ENCODE results near the gene SPIRE1.
"Not testable (repeated sequence)": the region's sequence is repeated elsewhere in the genome, so short reads cannot be mapped to it uniquely, and the experiment has no call there.

SPIRE1 gene

DNA sequence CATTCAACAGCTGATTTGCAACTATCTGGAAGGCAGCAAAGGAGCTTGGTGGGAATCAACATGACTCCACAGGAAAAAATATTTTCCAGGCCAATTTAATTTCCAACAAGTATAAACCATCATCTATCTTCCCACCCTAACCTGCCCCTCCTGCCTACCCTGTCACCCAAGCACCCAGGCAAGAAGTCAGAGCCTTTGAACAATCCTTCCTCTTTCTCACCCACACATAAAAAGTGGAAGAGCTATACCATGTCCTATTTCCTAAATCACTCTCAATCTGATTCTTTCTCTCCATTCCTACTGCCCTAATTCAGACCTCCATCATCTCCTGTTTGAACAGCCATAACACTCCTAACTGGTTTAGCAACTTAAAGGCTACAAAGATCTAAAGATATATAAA is 12.7 kb downstream of the SPIRE1 start:
- DNase-seq = no peak

DNA sequence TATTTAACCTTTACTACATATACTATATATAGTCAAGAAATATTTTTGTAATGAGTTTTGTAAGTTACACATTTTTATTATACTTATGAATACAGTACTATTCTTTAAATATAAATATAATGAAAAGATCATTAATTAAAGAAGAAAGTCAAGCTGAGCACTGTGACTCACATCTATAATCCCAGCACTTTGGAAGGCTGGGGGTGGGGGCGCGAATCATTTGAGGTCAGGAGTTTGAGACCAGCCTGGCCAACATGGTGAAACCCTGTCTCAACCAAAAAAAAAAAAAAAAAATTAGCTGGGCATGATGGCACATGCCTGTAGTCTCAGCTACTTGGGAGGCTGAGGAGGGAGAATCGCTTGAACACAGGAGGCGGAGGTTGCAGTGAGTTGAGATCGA is 14.2 kb downstream of the SPIRE1 start:
- not testable (repeated sequence) for DNase-seq

DNA sequence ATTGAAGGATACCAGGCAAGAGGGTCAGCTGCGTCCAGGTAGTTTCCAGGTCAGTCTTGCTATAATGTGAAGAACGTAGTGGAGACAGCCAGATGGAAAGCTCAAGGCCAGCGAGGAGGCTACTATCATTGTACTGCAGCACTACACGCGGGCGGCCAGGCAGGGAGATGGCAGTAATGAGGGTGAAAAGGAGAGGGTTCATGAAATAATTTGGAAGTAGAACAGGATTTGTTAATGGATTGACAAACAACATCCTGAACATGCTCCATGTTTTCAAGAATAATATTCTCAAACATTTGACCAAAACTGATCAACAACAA is 17.1 kb downstream of the SPIRE1 start:
- DNase-seq = no peak

DNA sequence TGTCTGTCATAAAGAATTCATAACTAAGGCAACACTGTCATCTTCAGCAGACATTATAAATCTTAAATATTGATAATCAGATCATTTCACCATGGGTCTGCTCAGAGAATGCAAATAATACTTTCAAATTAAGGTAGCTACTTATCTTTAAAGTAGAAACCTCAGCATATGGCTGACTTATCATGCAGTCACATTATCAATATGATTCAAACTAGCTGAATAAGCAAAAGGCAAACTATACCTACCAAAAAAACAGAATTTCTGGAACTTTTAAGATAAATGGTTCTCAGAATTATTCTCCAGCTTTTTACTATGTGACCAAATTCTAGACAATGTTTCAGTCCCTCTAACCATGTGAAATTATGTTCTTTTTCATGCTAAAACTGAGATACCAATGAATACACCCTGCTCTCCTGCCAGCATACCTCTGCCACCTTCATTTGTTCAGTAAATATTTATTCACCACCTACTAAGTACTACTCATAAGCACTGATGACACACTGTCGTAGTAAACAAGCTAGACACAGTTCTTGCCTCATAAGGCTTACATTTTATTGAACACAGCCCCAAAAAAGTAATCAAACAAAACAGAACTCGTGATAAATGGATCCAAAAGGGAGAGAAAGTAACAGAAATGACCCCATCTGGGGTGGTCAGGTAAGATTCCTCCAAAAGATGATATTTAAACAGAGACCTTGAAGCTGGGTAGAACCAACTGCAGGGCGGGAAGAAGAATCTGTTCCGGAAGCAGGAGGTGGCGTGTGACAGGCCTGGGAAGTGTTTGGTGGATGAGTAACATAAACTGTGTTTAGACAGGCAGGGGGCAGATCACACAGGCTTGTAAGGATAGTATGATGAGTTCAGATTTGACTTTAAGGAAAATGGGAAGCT is 17.7 kb downstream of the SPIRE1 start:
- DNase-seq = no peak

DNA sequence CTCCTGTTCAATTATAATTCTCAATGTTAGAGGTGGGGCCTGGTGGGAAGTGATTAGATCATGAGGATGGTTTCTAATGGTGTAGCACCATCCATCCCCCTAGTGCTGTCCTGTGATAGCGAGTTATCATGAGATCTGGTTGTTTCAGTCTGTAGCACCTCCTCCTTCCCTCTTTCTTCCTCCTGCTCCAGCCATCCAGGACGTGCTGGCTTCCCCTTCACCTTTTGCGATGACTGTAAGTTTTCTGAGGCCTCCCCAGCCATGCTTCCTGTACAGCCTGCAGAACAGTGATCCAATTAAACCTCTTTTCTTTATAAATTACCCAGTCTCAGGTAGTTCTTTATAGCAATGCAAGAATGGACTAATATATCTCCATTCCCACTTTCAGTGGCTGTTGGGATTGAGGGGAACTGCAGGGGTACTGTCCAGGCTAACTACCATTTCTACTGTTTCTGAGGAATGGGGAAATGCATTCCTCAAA is 19.2 kb downstream of the SPIRE1 start:
- DNase-seq = no peak

DNA sequence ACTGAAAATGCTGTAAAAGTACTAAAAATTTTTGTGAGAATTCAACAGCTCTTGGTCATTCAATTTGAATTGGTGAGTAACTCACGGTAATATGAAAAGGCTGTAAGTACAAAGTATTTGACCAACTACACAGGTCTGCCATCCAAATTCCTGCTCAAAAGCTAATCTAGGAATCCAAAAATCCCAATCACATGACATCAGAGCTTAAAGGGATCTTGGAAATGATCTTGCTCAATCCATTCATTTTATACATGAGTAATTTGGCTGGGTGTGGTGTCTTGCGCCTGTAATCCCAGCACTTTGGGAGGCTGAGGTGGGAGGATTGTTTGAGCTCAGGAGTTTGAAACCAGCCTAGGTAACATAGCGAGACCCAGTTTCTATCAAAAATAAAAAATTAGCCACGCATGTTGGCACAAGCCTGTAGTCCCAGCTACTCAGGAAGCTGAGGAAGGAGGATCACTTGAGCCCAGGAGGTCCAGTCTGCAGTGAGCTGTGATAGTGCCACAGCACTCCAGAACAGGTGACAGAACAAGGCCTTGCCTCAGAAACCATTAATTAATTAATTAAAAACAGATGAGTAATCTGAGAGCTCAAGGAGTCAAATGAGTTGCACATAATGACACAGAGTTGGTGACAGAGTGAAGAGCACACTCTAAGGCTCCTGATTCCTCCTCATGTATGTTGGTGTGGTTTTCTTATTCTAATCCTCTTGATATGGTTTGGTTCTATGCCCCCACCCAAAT is 19.8 kb downstream of the SPIRE1 start:
- no peak for DNase-seq

DNA sequence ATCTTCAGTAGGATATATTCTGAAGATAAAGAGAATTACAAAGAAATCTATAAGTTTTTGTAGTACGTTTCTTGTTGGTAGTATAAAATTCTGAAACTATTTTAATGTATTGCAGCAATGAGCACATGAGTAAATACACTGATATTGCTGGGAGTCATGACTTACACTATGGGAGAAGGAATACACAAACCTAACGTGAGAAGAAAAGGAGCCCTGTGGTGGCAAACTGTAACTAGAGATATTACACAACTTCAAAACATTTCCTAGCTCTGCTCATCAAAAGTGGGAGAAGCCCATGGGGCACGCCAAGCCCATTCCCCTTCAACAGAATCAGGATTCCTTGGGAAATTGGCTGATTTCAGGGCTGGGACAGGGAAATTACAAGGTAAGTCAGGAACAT is 20.5 kb downstream of the SPIRE1 start:
- DNase-seq = no peak

DNA sequence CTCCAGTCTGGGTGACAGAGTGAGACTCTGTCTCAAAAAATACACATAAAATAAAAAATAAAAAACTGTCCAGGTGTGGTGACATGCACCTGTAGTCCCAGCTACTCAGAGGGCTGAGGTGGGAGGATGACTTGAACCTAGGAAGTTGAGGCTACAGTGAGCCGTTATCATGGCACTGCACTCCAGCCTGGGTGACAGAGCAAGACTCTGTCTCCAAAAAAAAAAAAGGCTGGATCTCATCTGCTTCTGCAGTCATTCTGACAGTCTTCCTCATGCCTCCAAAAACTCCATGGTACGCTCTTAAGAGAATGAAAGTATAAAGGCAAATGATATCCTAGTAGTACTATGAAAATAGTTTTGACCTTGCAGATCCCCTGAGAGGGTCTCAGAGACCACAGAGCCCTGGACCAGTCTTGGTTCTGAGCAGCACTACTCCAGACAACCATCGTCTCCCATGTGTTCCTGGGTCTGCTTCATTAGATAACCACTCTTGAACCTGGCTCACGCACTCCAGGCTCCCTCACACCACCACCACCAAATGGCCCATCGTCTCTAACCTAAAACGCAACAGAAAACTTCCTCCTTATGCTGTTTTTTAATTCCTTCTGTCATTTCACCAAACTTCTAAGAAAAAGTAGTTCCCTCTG is 26.0 kb downstream of the SPIRE1 start:
- DNase-seq = no peak

DNA sequence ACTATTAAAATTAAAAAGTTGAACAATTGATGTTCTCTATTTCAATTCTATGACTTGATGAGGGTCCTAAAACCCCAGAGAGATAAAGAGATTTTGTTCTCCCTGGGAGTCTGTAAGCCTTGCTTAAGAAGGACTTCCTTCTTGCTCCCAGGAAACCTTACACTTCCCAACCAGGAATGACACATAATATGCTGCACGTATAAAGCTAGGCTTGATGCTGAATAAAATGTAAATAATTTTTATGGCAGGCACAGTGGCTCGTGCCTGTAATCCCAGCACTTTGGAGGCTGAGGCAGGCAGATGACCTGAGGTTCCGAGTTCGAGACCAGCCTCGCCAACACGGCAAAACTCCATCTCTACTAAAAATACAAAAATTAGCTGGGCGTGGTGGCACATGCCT is 27.8 kb downstream of the SPIRE1 start:
- DNase-seq = no peak

DNA sequence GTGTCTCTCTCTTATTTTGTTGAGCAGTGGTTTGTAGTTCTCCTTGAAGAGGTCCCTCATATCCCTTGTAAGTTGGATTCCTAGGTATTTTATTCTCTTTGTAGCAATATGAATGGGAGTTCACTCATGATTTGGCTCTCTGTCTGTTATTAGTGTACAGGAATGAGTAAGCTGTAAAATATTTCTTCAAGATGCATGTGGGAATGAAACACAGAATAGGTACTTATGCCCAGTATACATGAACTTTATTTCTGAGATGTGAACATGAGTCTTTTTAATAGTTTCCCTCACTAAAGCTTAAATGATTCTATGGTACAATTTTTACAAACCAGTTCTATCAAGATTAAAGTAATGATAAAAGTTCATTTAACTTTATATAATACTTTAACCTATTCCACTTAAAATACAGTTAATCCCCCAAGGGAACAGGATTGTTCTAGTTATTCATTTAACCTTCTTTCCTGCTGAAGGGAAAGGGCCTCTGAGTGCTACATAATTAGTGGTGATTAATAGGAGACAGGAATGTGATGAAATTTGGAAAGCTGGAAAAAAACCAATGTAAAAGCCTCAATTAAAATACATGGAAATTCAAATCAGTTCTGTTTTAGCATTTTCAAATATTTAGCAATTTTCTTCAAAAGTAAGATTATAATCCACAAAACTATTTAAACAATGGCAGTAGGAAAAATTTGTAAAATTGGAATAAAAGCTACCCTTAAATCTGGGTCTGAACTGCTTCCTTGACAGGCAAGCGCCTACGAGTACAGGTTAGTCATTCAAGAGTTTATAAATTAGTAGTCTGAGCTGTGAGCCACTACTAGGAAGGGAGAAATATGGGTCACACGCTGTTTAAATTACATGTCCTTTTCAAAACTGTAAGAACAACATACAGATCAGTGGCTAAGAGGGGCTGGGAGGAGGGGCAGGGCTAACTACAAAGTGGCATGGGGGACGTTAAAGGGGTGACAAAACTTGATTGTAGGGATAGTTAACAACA is 28.9 kb downstream of the SPIRE1 start:
- no peak for DNase-seq

DNA sequence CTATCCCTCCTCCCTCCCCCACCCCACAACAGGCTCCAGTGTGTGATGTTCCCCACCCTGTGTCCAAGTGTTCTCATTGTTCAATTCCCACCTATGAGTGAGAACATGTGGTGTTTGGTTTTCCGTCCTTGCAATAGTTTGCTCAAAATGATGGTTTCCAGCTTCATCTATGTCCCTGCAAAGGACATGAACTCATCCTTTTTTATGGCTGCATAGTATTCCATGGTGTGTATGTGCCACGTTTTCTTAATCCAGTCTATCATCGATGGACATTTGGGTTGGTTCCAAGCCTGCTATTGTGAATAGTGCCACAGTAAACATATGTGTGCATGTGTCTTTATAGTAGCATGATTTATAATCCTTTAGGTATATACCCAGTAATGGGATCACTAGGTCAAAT is 30.7 kb downstream of the SPIRE1 start:
- DNase-seq = not testable (repeated sequence)

DNA sequence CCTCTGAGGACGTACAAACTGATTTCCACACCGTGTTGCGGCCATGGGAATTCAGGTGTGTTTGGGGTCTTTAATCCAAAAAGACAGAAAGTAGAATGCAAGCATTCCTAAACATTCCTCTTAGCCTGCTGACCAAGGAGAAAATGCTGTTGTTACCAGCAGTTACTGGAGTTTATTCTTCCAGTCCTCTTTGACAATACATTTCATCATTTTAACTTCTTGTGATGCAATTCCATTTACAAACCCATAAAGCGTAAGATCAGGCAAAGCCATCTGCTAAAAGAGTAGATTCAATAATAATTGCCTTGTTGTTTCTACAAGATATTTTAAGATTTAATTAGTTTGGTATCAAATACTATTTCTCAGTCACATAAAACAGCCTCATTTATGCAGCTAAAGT is 32.7 kb downstream of the SPIRE1 start:
- DNase-seq = no peak

DNA sequence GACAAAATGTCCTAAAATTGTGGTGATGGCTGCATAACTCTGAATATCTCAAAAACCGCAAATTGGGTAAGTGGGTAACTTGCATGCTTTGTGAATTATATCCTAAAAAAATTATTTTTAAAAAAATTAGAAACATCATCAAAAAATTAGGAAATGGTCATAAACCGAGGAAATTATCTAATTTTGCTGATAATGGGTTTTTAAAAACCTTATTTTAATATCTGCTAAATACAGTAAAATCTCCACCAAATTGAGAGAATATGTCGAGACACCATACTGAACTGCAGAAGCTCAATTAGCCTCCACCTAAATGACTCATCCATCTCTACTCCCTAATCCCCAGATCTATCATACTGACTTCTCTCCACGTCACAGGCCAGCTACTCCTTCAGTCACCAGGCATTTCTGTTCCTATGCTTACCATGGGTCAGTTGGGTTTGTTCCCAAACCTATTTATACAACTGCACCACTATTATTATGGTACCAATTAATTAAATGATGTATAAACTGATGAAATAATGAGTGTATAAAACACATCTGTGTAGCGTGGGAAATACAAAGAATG is 36.1 kb downstream of the SPIRE1 start:
- DNase-seq = no peak

DNA sequence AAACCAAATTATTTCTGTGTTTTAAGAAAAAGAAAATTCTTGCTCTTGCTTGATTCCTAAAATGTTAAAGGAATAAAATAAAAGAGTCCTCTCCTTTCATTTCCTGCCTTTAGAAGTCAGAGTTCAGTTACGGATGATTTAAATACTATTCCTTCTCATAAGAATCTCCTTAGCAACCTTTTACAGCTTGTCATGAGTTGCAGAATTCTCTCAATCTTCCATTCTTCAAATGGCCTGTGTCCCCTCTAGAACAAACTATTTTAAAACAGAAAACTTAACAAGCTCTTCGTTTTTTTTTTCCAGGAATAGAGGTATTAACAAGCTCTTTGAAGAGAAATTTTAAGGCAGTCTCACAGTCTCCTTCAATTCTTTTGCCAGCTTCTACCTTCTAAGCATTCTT is 42.2 kb downstream of the SPIRE1 start:
- no peak for DNase-seq

DNA sequence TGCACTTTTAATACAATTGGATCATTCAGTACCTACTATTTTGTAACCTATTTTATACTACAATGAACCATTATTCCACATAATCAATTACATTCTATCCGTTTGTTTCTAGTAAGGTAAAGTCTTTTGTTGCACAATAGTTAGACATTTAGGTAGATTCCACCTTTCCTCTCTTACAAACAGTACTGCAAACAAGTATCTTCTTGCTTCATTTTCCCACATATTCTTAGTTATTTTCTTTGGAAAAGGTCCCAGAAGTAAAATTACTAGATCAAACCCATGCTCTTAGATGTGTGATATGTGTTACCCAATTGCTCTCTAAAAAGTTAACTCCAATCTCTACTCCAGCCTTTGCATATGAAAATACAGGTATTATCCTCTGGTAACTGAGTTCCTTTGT is 49.6 kb downstream of the SPIRE1 start:
- DNase-seq = no peak

DNA sequence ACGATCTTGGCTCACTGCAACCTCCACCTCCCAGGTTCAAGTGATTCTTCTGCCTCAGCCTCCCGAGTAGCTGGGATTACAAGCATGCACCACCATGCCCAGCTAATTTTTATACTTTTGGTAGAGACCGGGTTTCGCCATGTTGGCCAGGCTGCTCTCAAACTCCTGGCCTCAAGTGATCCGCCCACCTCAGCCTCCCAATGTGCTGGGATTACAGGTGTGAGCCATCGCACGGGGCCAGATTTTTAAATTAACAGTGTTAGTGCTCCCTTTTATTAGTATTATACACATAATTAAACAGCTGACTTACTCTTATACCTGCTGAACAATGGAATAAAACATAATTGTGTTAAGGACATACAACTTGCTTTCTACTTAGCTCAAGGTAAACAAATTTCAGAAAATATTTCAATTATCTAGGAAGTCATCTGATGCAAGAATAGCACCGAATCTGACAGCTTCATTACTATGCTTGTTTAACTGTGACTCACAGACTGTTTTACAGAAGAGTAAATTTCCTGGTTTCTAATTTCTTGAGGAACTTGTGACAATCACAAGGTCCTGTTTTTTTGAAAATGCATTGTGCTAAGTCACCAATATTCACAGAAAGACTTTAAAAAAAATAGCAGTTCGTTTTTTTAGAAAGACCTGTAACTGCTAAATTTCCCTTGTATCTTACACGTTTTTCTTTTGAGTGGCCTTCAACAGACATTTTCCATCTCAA is 51.2 kb downstream of the SPIRE1 start:
- DNase-seq = no peak

DNA sequence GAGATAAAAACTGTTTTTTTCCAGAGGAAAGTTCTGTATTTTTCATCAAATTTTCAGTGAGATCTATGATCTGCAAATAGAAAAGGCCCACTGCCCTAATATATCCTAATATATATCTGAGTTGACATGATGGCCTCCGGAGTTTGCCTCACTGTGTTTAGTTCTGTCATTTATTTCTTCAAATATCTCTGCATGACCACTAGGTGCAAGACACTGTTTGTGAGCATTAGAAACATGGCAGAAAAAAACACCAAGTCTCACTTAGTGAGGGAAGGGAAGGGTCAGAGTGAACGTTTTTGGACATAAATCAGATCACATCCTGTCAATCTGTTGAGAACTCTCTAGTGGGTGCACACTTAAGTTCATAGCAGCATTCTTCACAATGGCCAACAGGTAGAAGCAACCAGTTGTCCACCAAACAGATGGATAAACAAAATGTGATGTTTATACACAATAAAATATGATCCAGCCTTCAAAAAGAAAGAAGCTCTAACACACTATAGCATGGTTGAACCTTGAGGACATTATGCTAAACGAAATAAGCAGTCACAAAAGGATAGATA is 53.4 kb downstream of the SPIRE1 start:
- no peak for DNase-seq

DNA sequence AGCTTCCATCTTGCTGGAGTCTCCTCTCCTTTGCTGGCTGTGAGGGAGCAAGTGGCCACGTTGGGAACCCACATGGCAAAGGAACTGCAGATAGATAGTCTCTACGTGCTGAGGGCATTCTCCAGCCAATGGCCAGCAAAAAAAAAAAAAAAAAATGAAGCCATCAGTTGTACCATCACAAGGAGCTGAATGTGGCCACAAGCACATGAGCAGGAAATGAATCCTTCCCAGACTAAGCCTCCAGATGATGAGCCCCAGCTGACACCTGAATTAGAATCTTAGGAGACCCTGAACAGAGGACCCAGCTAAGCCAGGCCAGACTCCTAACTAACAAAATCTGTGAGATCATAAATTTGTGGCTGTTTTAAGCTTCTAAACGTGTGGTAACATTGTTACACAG is 57.9 kb downstream of the SPIRE1 start:
- no peak for DNase-seq

DNA sequence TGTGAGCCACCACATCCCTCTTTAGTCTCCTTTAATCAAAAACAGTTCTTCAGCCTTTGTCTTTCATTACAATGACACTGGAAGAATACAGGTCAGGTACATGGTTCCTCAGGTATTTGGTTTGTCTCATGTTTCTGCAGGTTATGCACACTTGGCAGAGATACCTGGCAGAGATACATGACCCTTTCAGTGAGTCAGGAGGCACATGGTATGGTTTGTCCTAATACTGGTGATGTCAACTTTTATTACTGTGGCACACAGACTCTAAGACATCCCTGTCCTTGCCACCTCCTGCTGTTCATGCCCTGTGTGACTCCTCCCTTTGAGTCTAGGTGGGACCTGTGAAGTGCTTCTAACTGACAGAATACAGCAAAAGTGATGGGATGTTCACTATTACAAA is 58.4 kb downstream of the SPIRE1 start:
- no peak for DNase-seq

DNA sequence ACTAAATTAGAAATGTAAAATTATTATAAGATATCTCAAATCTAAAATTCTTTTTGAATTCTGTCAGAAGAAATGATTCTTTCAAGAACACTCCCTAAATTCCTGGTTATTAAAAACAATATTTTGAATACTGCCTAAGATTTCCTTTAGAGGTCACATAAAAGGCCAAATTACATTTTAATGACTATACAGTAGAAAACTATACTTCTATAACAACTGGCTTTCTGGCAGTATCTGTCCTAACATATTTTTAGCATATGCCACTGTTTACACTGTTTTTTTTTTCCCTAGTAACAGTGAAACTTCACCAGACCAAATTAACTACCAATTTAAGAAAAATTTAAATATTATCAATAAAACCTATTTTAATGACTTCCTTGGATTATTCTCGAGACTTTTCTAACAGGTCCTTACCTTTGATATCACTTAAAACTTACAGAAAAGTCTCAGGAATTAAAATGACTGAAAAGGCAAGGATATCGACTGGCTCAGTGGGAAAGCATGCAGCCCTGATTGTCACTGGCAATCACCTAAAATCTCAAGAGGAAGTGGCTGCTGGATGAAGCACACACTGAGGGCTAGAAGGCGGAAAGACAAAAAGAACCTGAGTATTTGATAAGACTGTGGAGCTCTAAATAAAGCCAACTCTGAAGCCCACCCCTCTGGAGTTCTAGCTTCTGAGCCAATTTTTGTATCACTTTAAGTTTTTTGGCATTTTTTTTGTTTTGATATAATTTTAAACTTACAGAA is 59.6 kb downstream of the SPIRE1 start:
- no peak for DNase-seq
